Heart left ventricle (tissue), 13 donors: Measurements from ENCODE around the gene ARHGEF6.

Experiments used
- CTCF ChIP-seq, 12 donors: fragments of 200-600 bp; sonication (generic) in 4 of 12; IDR thresholded peaks; one replicate each; pipeline versions ENCODE4 v1.5.0 to v1.8.0; 2018 to 2022; ENCODE audit warnings: antibody characterized with exemption in 12 of 12, mild to moderate bottlenecking in 5 of 12
- POLR2A ChIP-seq, 2 donors: fragments of 450-650 bp; IDR thresholded peaks; one replicate each; pipeline ENCODE4 v1.6.1; 2017; ENCODE audit warnings: antibody characterized with exemption in 2 of 2, mild to moderate bottlenecking in 2 of 2, moderate library complexity in 2 of 2
- donor health status: ischemic (EF 13 %, LVEDD 7.1; RV severe dilation, severe dysfunction).
- donor health status: DM: no; HTN: yes; CAD: no.
- donor health status: DM: no; HTN: no; CAD: no.
- donor health status: ischemic (EF 25% LVEDD 6.9; RV normal size, moderate dysfunction).
- donor health status: ischemic (EF 25% LVEDD 5.7; RV mildly dilated, moderate dysfunction).
- donor health status: ischemic (EF 35%, LVEDD 5.7; RV mildly dilated, moderate dysfunction).
- donor health status: nonischemic (EF 11% LVEDD 7.7; RV severe dilation, severe dysfunction).
- donor health status: DM: yes; HTN: yes; CAD: no.
- donor health status: PGD.
- donor health status: ischemic (EF 29% LVEDD 5.4; RV normal size, mild dysfunction).
- donor health status: nonischemic (EF 23%, LVEDD 6.1; RV moderate dilation, normal function).

GRCh38 chrX:136735601-136736000 is 45.1 kb downstream of the ARHGEF6 start:
- no peak for TF ChIP-seq CTCF (IDR thresholded peaks at IDR 0.05)
- TF ChIP-seq POLR2A (IDR thresholded peaks at IDR 0.05), result no peak
